ACHN (cell line): ENCODE data around the gene RGPD8.
"Not testable (repeated sequence)": the region's sequence is repeated elsewhere in the genome, so short reads cannot be mapped to it uniquely, and the experiment has no call there.

Source experiments
- DNase-seq: peaks from one replicate; pipeline ENCODE4 v3.0.0-alpha.2; 2015
- in situ Hi-C: cut with HindIII; loops from 2 replicates; pipeline ENCODE4 v1.10.0; 2017; ENCODE audit warnings: low sequenced_read_pairs, low pct_ligation_motif_present, low pct_unique_long_range_greater_than_20kb

RGPD8 gene

DNA sequence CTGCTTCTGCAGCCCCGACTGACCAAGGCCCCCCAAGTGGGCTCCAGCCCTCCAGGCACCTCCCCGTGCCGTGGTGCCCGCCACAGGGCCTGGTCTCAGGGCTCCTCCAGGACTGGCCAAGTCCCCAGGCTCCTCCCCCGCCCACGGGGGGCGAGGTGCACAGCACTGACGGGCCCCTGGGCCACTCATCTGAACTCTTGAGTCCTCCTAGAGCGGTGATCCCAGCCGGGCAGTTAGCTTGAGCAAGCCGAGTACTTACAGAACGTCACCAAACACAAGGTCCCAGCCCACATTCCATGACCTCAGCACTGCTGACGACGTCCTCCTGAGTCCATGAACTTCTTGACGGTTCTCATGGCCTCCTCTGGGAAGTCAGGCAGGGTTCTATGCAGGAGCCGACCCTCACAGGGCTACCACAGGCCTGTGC is 4.0 kb upstream of the RGPD8 start:
- in situ Hi-C loops, DNase-seq: not testable (repeated sequence)

DNA sequence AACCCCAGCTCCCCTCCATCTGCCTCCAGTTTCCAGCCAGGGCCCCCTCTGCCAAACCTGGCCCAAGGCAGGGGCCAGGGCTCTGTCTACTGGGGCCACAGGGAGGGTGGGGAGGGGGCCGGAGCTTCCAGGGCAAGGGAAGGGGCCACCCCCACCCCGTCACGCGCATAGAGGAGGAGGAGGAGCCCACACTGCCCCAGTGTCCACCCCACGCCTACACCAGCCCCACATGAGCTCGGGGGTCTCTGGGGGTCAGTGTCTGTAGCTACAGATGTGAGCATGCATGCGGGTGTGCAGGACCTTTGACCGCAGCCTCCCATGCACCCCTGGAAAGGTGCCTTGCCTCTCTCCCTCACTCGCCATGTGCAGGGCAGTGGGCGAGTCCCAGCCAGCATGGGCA is 3.5 kb upstream of the RGPD8 start:
- in situ Hi-C loops, DNase-seq: not testable (repeated sequence)

GRCh38 chr2:112435716-112436431 is 2.4 kb upstream of the RGPD8 start:
- in situ Hi-C loops, DNase-seq: not testable (repeated sequence)

- in situ Hi-C loops = not testable (repeated sequence)
Observed at GRCh38 chr2:112434890-112435715, 1.7 kb upstream of the RGPD8 start.

DNA sequence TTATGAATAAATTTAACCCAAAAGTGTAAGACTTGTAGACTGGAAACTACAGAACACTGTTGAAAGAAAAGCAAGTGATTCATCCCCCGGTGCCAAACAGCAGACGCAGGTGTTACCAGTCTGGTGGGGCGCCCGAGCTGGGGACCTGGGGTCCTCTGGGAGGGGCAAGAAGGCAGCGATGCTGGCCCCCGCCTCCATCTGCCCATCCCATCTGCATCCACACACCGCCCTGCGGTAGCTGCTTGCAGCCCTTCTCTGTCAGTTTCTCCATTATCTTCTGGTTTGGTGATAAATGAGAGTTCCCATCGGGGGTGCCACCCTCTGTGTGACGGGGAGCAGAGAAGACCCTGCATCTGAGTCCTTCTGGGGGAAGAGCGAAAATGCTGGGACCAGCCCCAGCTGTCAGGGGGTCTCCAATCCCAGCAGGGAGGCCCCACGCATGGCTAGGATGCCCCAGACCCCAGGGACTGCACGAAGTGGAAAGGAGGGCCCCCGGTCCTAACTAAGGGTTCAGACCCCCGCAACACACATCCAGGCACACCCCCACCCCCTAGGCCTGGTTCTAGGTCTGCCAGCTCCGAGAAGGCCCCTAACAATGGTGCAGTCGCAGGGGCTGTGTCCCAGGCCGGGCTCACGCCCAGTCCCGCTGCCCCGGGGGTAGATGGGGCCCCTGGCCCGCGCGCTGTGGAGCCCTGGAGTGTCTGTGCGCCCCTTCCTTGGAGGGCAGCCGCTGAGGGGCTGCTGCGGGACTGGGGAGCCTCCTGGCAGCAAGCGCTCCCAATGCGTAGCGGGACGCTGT is 686 bp upstream of the RGPD8 start:
- in situ Hi-C loops = no loop called here

More at GRCh38 chr2:112434890-112435715, 1.7 kb upstream of the RGPD8 start:
- not testable (repeated sequence) for DNase-seq

DNA sequence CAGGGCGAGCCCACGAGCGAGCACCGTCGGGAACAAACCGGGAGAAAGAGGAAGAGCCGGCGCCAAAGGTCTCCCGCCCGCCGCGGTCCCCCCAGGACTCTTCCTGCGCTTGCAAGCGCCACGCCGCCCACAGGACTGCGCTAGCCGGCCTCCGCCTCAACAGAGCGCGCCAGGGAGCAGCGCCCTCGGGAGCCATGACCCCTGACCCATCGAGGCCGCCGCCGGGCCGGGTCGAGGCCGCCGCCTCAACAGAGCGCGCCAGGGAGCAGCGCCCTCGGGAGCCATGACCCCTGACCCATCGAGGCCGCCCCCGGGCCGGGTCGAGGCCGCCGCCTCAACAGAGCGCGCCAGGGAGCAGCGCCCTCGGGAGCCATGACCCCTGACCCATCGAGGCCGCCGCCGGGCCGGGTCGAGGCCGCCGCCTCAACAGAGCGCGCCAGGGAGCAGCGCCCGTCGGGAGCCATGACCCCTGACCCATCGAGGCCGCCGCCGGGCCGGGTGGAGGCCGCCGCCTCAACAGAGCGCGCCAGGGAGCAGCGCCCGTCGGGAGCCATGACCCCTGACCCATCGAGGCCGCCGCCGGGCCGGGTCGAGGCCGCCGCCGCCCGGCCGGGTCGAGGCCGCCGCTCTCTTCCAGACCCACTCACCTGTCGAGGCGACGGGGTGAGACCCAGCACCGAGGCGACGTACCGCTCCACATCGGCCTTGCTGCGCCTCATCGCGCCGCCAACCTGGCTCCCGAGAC is 538 bp downstream of the RGPD8 start:
- in situ Hi-C loops = not testable (repeated sequence)

More for the DNA sequence above, 686 bp upstream of the RGPD8 start:
- no peak for DNase-seq

DNA sequence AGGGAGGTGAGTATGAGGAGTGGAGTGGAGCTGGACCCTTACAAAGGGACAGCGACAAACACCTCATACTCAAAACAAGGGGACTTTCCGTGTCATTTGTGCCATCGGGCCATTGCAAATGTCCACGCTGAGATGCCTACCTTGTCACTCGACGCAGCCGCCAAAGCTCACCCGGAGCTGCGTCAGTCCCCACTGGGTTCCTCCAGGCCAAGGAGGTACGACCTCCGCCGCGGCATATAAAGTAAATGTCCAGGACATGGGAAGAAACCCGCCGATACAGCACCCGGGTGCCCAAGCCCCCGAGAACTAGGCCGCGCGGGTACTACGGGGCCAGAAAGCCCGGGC is 1.1 kb downstream of the RGPD8 start:
- in situ Hi-C loops, DNase-seq: not testable (repeated sequence)

More for the DNA sequence above, 538 bp downstream of the RGPD8 start:
- DNase-seq = peak; percentile 24

- DNase-seq = peak; percentile 24
- in situ Hi-C loops = not testable (repeated sequence)
Observed at GRCh38 chr2:112431587-112432295, 1.7 kb downstream of the RGPD8 start.

DNA sequence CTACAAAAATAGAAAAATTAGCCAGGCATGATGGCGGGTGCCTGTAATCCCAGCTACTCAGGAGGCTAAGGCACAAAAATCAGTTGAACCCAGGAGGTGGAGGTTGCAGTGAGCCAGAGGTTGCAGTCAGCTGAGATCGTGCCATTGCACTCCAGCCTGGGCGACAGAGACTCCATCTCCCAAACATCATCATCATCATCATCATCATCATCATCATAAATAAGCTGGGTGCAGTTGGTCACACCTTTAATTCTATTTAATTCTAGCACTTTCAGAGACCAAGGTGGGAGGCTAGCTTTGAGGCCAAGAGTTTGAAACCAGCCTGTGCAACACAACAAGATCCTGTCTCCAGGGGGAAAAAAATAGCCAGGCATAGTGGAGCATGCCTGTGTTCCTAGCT is 8.9 kb downstream of the RGPD8 start:
- in situ Hi-C loops, DNase-seq: not testable (repeated sequence)

- in situ Hi-C loops, DNase-seq: not testable (repeated sequence)
Observed at GRCh38 chr2:112416860-112417259, 16.6 kb downstream of the RGPD8 start.

DNA sequence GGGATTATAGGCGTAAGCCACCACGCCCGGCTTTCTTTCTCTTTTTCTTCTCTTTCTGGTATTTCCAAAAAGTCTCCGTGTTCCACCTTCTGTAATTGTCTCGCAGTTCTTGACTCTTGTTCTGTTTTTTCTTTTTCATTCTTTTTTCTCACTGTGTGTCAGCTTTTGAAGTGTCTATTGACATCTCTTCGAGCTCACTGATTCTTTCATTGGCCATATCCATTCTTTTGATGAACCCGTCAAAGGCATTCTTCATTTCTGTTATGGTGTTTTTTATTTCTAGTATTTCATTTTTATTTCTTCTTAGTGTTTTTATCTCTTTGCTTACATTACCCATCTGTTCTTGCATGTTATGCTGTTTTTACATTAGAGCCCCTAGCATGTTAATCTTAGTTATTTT is 73.4 kb downstream of the RGPD8 start:
- DNase-seq, in situ Hi-C loops: not testable (repeated sequence)

GRCh38 chr2:112354335-112354734 is 79.1 kb downstream of the RGPD8 start:
- in situ Hi-C loops = not testable (repeated sequence)

DNA sequence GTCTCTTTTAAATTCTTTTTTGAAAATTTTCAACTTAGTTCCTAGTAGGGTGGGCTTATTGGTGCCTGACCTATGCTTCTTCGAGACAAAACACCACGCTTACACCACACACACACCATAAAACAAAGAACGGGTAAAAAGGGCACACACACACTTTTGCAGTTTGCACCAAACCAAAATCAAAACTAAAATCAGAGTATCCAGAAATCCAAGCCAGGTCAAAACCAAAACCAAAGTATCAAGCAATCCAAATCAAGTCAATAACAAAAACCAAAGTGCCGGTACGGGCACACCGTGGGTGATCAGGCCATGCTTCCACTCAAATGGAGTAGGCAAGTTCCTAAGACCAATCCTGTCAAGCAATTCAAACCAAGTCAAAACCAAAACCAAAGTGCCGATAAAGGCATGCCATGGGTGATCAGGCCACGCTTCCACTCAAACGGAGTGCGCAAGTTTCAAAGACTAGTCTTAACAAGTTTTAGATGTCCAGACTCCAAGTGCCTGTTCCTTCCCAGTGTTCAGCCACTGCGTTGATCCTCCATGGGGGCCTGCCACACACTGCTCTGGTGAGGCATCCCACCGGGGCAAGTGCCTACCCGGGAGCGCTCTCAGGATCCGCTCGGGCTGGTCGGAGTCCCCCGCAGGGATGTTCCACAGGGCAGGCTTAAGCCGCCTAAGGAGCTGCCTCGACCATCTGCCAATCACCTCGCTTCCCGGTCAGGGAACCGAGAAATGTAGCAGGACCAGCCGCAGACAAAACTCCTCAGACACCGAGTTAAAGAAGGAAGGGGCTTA is 80.4 kb downstream of the RGPD8 start:
- DNase-seq, in situ Hi-C loops: not testable (repeated sequence)

More at GRCh38 chr2:112354335-112354734, 79.1 kb downstream of the RGPD8 start:
- not testable (repeated sequence) for DNase-seq

DNA sequence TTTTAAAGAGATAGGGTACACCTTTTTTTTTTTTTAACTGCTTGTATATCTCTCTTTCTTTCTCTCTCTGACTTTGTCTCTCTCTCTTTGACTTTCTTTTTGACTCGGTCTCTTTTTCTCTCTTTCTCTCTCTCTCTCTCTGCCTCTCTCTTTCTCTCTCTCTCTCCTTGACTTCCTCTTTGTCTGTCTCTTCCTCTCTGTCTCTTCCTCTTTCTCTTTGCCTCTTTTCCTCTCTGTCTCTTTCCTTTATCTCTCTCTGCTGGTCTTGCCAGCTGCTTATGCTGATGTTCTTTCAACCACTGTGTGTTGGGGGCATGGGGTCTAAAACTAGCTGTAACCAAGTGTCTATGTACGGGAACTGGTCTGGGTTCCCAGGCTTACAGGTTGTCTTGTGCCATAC is 81.2 kb downstream of the RGPD8 start:
- in situ Hi-C loops = not testable (repeated sequence)

DNA sequence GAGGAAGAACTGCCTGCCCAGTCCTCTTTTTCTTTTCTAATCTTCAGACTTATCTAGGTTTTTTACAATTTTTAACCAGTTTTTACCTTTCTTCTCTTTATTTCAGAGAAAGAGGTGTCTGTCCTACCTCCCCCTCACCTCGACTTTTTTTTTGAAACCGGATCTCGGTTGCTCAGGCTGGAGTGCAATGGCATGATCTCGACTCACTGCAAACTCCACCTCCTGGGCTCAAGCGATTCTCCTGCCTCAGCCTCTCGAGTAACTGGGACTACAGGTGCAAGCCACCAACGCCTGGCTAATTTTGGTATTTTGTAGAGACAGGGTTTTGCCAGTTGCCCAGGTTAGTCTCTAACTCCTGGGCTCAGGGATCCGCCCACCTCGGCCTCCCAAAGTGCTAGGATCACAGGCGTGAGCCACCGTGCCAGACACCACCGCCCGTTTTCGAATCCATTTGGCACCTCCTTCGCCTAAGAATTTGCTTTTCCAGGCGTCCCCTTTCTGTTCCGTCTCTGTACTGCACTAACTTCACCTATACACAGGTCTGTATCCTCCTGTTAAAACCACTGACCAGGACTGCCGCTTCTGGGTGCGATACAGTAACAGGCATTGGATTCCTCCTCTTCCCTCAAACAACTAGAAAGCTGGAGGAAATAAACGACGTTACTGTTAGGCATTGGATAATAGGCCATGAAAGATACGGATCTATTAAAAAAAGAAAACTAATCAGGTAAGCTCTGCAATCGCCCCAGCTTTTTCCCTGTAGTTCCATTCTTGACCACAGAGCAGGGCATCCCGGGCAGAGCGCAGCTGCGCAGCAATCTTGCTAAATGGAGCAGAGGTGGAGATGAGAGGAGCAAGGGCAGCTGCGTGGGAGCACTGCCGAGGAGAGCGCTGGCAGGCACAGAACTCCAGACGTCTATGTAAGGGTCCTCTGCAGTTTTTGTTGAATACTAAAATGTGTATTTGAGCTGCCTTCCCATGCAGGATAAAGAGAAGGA is 88.1 kb downstream of the RGPD8 start:
- no peak for DNase-seq
- in situ Hi-C loops = no loop called here

More for the DNA sequence above, 81.2 kb downstream of the RGPD8 start:
- not testable (repeated sequence) for DNase-seq
